Activated naive CD8-positive, alpha-beta T cell treated with anti-CD3 and anti-CD28 coated beads, Interleukin-2, amount 10 ng/mL, durations not matched to agents 7 days and 5 days (primary cell): ENCODE measurements around the gene LNX1. TPM values are rescaled to one million over a fixed set of nuclear protein-coding genes. Genes with fewer than 3 reads are reported as not detected.

Source experiments
- ATAC-seq: fragments of 150-1000 bp; cut with Tn5 transposase; one replicate; pipeline ENCODE4 v1.10.0; 2021; ENCODE audit warnings: low read depth, moderate library complexity
- POLR2A ChIA-PET: fragments of 350-600 bp; sonication (Branson Sonifier 250); formaldehyde crosslinking; loops from one replicate; lab custom pipeline; 2021; ENCODE audit warnings: antibody characterized with exemption; lab: Charles Lee
- DNase-seq: peaks from one replicate; pipeline ENCODE4 v3.0.0; 2021
- H3K27ac Mint-ChIP-seq: one replicate; pipeline ENCODE4 v1.8.0; 2022; ENCODE audit warnings: mild to moderate bottlenecking, mixed read lengths
- H3K27me3 Mint-ChIP-seq: one replicate; pipeline ENCODE4 v1.8.0; 2022; ENCODE audit warnings: mild to moderate bottlenecking, moderate library complexity, mixed read lengths
- H3K36me3 Mint-ChIP-seq: one replicate; pipeline ENCODE4 v1.8.0; 2021; ENCODE audit warnings: mild to moderate bottlenecking, mixed read lengths
- H3K4me1 Mint-ChIP-seq: one replicate; pipeline ENCODE4 v1.8.0; 2021; ENCODE audit warnings: mixed read lengths
- H3K4me3 Mint-ChIP-seq: one replicate; pipeline ENCODE4 v1.8.0; 2022; ENCODE audit warnings: mild to moderate bottlenecking, moderate library complexity, mixed read lengths
- H3K9me3 Mint-ChIP-seq: one replicate; pipeline ENCODE4 v1.8.0; 2021; ENCODE audit warnings: mixed read lengths
- total RNA-seq, 2 experiments: library from RNA; stranded (reverse); gene quantifications; one replicate each; pipeline ENCODE4 v1.2.3, GENCODE V29; 2021

LNX1 gene
- total RNA-seq, 2 experiments from 2014 or later, result not detected

DNA sequence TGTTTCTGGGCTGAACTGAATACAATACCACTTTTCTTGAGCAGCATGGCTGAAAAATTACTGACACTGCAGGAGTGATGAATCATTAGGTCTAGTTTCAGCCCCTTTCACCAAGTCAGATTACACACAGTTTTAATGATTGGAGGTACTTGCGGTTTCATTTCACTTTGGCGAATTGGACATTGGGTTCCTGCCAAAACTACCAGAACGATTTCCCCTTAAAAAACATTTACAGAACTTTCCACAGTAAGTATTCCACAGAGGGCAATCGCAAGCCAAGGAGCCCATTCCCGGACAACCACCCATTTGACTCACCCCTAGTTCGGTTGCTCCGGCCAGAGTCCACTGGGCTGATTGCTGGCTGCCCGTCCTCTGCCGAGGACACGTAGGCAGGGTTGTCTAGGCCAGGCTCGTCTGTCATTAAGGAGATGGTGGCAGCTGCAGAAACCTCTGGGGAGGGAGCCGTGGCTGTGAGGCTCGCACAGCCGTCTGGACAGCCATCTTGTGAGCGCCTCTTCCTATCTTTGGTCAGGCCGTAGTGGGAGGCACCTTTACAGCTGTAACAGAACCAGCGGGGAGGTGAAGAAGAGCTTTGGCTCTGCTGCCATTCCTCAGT is 83.5 kb downstream of the LNX1 start:
- Mint-ChIP-seq H3K4me1 (no peaks in the 10 kb centered on the region), H3K27me3 (peaks cover 3% of the 10 kb centered on the region), H3K4me3 (no peak overlapping the region), H3K27ac (no peak overlapping the region), H3K9me3 (no peaks in the 10 kb centered on the region), H3K36me3 (no peaks in the 10 kb centered on the region)
- ATAC-seq, result no peak
- DNase-seq, result no peak
- POLR2A ChIA-PET, result no interaction called here

GRCh38 chr4:53507058-53507457 is 84.2 kb downstream of the LNX1 start:
- H3K27ac Mint-ChIP-seq, result no peak overlapping the region
- POLR2A ChIA-PET, result no interaction called here
- ATAC-seq (no peak), DNase-seq (no peak)
- H3K36me3 Mint-ChIP-seq, result no peaks in the 10 kb centered on the region
- no peaks in the 10 kb centered on the region for H3K9me3 Mint-ChIP-seq
- no peak overlapping the region for H3K4me3 Mint-ChIP-seq
- H3K27me3 Mint-ChIP-seq, result peaks cover 3% of the 10 kb centered on the region
- no peaks in the 10 kb centered on the region for H3K4me1 Mint-ChIP-seq

DNA sequence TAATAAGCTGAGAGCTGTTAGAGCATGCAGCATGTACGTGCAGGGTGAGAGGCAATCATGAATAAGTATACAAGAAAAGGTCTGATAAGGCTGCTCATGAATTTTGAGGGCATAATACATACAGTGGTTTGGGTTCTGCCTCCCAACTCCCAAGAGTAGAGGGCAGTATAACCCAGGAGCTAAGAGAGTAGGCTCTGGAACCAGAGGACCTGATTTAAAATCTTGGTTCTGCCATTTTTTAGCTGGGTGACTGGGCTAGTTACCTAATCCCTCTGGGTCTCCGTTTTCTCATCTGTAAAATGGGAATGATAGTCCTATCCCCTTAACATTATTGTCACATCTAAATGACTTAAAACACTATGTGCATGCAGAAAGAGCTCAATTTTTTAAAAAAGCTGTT is 85.3 kb downstream of the LNX1 start:
- Mint-ChIP-seq H3K9me3 (no peaks in the 10 kb centered on the region), H3K4me3 (no peak overlapping the region), H3K36me3 (no peaks in the 10 kb centered on the region), H3K27ac (no peak overlapping the region), H3K4me1 (no peaks in the 10 kb centered on the region), H3K27me3 (peaks cover 3% of the 10 kb centered on the region)
- DNase-seq (no peak), ATAC-seq (no peak)
- POLR2A ChIA-PET, result no interaction called here

DNA sequence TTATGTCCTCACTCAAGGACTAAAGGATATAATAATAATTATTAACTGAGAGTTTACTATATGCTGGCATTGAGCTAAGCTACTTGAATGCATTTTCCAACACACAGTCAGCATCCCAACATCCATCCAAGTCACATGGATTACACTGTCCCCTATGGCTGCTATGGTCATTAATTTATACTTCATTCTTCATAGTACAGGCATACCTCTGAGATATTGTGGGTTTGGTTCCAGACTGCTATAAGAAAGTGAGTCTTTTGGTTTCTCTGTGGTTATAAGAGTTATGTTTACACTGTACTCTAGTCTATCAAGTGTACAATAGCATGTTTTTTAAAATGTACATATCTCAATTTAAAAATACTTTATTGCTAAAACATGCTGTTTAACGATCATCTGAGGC is 89.2 kb downstream of the LNX1 start:
- Mint-ChIP-seq H3K27ac (no peak overlapping the region), H3K9me3 (no peaks in the 10 kb centered on the region), H3K36me3 (no peaks in the 10 kb centered on the region), H3K27me3 (peaks cover 4% of the 10 kb centered on the region), H3K4me3 (no peak overlapping the region), H3K4me1 (no peaks in the 10 kb centered on the region)
- DNase-seq (no peak), ATAC-seq (no peak)
- POLR2A ChIA-PET, result no interaction called here

- H3K36me3 Mint-ChIP-seq, result no peaks in the 10 kb centered on the region
- POLR2A ChIA-PET, result no interaction called here
- no peaks in the 10 kb centered on the region for H3K9me3 Mint-ChIP-seq
- no peaks in the 10 kb centered on the region for H3K4me1 Mint-ChIP-seq
- ATAC-seq (no peak), DNase-seq (no peak)
- H3K4me3 Mint-ChIP-seq, result no peak overlapping the region
- H3K27ac Mint-ChIP-seq, result no peak overlapping the region
- H3K27me3 Mint-ChIP-seq, result peaks cover 4% of the 10 kb centered on the region
Measured at GRCh38 chr4:53501561-53501960, 89.7 kb downstream of the LNX1 start.

DNA sequence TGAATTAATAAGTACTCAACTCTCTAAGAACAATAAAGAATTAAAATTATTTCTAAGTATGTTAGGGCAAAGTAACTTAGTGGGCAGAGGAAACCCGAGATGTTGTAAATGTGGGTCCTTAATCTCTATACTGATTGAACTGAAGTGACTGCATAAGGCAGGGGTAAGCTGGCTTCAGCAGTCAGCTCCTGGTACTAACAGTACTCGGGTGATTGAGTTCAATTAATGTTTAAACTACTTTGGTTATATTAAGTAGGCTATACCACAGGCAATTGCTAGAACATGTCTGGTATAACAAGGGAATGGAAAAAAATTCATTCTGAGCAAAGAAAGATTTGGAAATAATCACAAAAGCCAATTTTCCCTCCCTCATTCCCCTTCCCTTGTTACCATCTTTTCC is 90.7 kb downstream of the LNX1 start:
- no peaks in the 10 kb centered on the region for H3K9me3 Mint-ChIP-seq
- POLR2A ChIA-PET, result no interaction called here
- peaks cover 4% of the 10 kb centered on the region for H3K27me3 Mint-ChIP-seq
- H3K27ac Mint-ChIP-seq, result no peak overlapping the region
- no peak overlapping the region for H3K4me3 Mint-ChIP-seq
- ATAC-seq (no peak), DNase-seq (no peak)
- H3K36me3 Mint-ChIP-seq, result no peaks in the 10 kb centered on the region
- no peaks in the 10 kb centered on the region for H3K4me1 Mint-ChIP-seq

DNA sequence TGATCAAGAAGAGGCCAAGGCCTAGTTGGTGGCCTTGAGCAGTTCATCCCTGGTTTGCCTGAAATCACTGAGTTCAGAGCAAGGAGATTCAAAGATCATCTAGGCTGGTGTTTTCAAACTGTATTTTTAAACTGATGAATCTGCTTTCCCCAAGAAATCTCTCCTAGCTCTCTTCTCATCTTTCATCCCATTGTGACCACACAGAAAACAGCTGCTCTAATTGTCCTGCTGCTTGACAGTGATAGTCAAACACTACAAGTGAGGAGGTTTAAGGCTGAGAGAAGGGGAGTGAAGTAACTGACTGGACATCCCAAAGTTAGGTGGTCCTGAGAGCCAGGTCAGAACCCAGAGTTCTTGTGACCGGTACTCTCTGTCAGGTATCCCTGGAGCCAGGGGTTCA is 91.5 kb downstream of the LNX1 start:
- H3K4me3 Mint-ChIP-seq, result no peak overlapping the region
- no peak for DNase-seq

GRCh38 chr4:53498706-53499105 is 92.6 kb downstream of the LNX1 start:
- H3K4me3 Mint-ChIP-seq, result no peak overlapping the region
- POLR2A ChIA-PET, result no interaction called here
- no peaks in the 10 kb centered on the region for H3K36me3 Mint-ChIP-seq
- no peak overlapping the region for H3K27ac Mint-ChIP-seq
- DNase-seq (no peak), ATAC-seq (no peak)
- H3K27me3 Mint-ChIP-seq, result peaks cover 4% of the 10 kb centered on the region
- H3K4me1 Mint-ChIP-seq, result no peaks in the 10 kb centered on the region
- H3K9me3 Mint-ChIP-seq, result no peaks in the 10 kb centered on the region

More for the DNA sequence above, 91.5 kb downstream of the LNX1 start:
- Mint-ChIP-seq H3K4me1 (no peaks in the 10 kb centered on the region), H3K27me3 (peaks cover 4% of the 10 kb centered on the region), H3K9me3 (no peaks in the 10 kb centered on the region), H3K27ac (no peak overlapping the region), H3K36me3 (no peaks in the 10 kb centered on the region)
- ATAC-seq, result no peak
- POLR2A ChIA-PET, result no interaction called here

GRCh38 chr4:53497487-53498244 is 93.6 kb downstream of the LNX1 start:
- no peak overlapping the region for H3K4me3 Mint-ChIP-seq
- no peaks in the 10 kb centered on the region for H3K4me1 Mint-ChIP-seq
- POLR2A ChIA-PET, result no interaction called here
- ATAC-seq (no peak), DNase-seq (no peak)
- no peaks in the 10 kb centered on the region for H3K9me3 Mint-ChIP-seq
- no peaks in the 10 kb centered on the region for H3K36me3 Mint-ChIP-seq
- peaks cover 4% of the 10 kb centered on the region for H3K27me3 Mint-ChIP-seq
- H3K27ac Mint-ChIP-seq, result no peak overlapping the region

- no peak for DNase-seq
- H3K9me3 Mint-ChIP-seq, result no peaks in the 10 kb centered on the region
- H3K36me3 Mint-ChIP-seq, result no peaks in the 10 kb centered on the region
- POLR2A ChIA-PET, result no interaction called here
- no peak overlapping the region for H3K4me3 Mint-ChIP-seq
- no peak for ATAC-seq
- peaks cover 14% of the 10 kb centered on the region for H3K27me3 Mint-ChIP-seq
- H3K4me1 Mint-ChIP-seq, result no peaks in the 10 kb centered on the region
- no peak overlapping the region for H3K27ac Mint-ChIP-seq
Measured at GRCh38 chr4:53494851-53495250, 96.4 kb downstream of the LNX1 start.

- no peaks in the 10 kb centered on the region for H3K9me3 Mint-ChIP-seq
- H3K4me3 Mint-ChIP-seq, result no peak overlapping the region
- ATAC-seq (no peak), DNase-seq (no peak)
- H3K27me3 Mint-ChIP-seq, result peaks cover 25% of the 10 kb centered on the region
- H3K4me1 Mint-ChIP-seq, result no peaks in the 10 kb centered on the region
- POLR2A ChIA-PET, result no interaction called here
- no peak overlapping the region for H3K27ac Mint-ChIP-seq
- H3K36me3 Mint-ChIP-seq, result no peaks in the 10 kb centered on the region
Measured at GRCh38 chr4:53490965-53491622, 100.2 kb downstream of the LNX1 start.

GRCh38 chr4:53490161-53490956 is 100.9 kb downstream of the LNX1 start:
- no peaks in the 10 kb centered on the region for H3K36me3 Mint-ChIP-seq
- no peaks in the 10 kb centered on the region for H3K9me3 Mint-ChIP-seq
- POLR2A ChIA-PET, result no interaction called here
- ATAC-seq, result no peak
- peaks cover 25% of the 10 kb centered on the region for H3K27me3 Mint-ChIP-seq
- no peaks in the 10 kb centered on the region for H3K4me1 Mint-ChIP-seq
- no peak overlapping the region for H3K27ac Mint-ChIP-seq
- no peak for DNase-seq
- H3K4me3 Mint-ChIP-seq, result no peak overlapping the region

- POLR2A ChIA-PET, result no interaction called here
- ATAC-seq, result no peak
- DNase-seq, result no peak
- Mint-ChIP-seq H3K4me1 (no peaks in the 10 kb centered on the region), H3K27ac (no peak overlapping the region), H3K36me3 (no peaks in the 10 kb centered on the region), H3K9me3 (no peaks in the 10 kb centered on the region), H3K27me3 (peaks cover 25% of the 10 kb centered on the region), H3K4me3 (no peak overlapping the region)
Measured at GRCh38 chr4:53489279-53489889, 101.9 kb downstream of the LNX1 start.
